K562 (cell line): ENCODE data around the gene ANK3. TPM values are rescaled to one million over a fixed set of nuclear protein-coding genes. Genes with fewer than 3 reads are reported as not detected.
A peak's percentile ranks its signal among the peaks of the same experiment; 100 is the strongest.

ENCODE experiments used
- ARID1B ChIP-seq: fragments of 450-650 bp; IDR thresholded peaks from 2 replicates; pipeline ENCODE4 v1.6.1; 2016; ENCODE audit warnings: antibody characterized with exemption, mild to moderate bottlenecking, inconsistent platforms
- HMGN3 ChIP-seq: IDR thresholded peaks from 2 replicates; pipeline ENCODE4 v1.6.1; 2011; ENCODE audit warnings: borderline replicate concordance, low read depth, mild to moderate bottlenecking, mixed read lengths, low read length; ENCODE audit not compliant: insufficient read length; ENCODE audit errors: extremely low read depth
- KDM1A ChIP-seq, 2 experiments: fragments of 450-650 bp; IDR thresholded peaks; 2 replicates each; pipeline ENCODE4 v1.6.1; 2016; ENCODE audit warnings: mild to moderate bottlenecking in 2 of 2
- MAFG ChIP-seq: fragments of 450-650 bp; conservative IDR thresholded peaks from 2 replicates; pipeline ENCODE4 v1.6.1; 2016; ENCODE audit warnings: missing genetic modification characterization, missing compliant biosample characterization
- MAFK ChIP-seq: IDR thresholded peaks from 2 replicates; pipeline ENCODE4 v1.6.1; 2011; ENCODE audit warnings: low read length, improper control_type of control experiment
- MYBL2 ChIP-seq, 2 experiments: fragments of 450-650 bp in 1 of 2; sonication (generic) in 1 of 2; formaldehyde crosslinking in 1 of 2; IDR thresholded peaks; 2 replicates each; pipeline versions ENCODE4 v1.6.1 to v1.8.1; 2017 to 2022; ENCODE audit warnings: borderline replicate concordance in 1 of 2, inconsistent platforms in 1 of 2, low read depth in 1 of 2, mild to moderate bottlenecking in 1 of 2, missing genetic modification reagents in 1 of 2, moderate library complexity in 1 of 2
- SMAD1 ChIP-seq: fragments of 150-350 bp; IDR thresholded peaks from 2 replicates; pipeline ENCODE4 v1.6.1; 2014; ENCODE audit warnings: low read length, low read depth; ENCODE audit not compliant: partially characterized antibody
- SRSF9 ChIP-seq: fragments of 200-400 bp; formaldehyde crosslinking; IDR thresholded peaks from 2 replicates; pipeline ENCODE4 v1.6.1; 2017; ENCODE audit warnings: low read depth, low read length, borderline replicate concordance
- polyA plus RNA-seq, 8 experiments: library from polyadenylated mRNA; depleted of rRNA in 4 of 8; stranded (reverse) in 5 of 8; unstranded in 3 of 8; fragments of >200 nt; fragmentation: Nextera tagmentation in 2 of 8; fragmentation: Illumina TruSeq in 1 of 8; extraction: Ambion mirVana in 2 of 8; extraction: Trizol in 1 of 8; gene quantifications; 2 replicates each; pipeline versions ENCODE4 v1.2.1 to v1.2.3, GENCODE V29; 2011 to 2014; ENCODE audit warnings: inconsistent platforms in 1 of 8, missing spikeins in 1 of 8
- total RNA-seq, 7 experiments: library from RNA; depleted of rRNA in 6 of 7; stranded (reverse); fragments of >200 nt in 6 of 7; fragmentation: Illumina TruSeq in 2 of 7; extraction: Trizol in 2 of 7; gene quantifications; 2 replicates each; pipeline versions ENCODE4 v1.2.1 to v1.2.3, GENCODE V29; 2011 to 2021; ENCODE audit warnings: low replicate concordance in 1 of 7
- TF ChIP-seq, protein P1 (sequence below): fragments of 250-450 bp; sonication (Bioruptor Pico); IDR thresholded peaks from 2 replicates; pipeline ENCODE4 v1.5.1; 2021; ENCODE audit warnings: mild to moderate bottlenecking
- TF ChIP-seq, protein P2 (sequence below): sonication (generic); formaldehyde crosslinking; IDR thresholded peaks from 2 replicates; pipeline ENCODE4 v1.8.1; 2023; ENCODE audit warnings: missing genetic modification reagents, mild to moderate bottlenecking, borderline replicate concordance
- TF ChIP-seq, protein P3 (sequence below): sonication (generic); formaldehyde crosslinking; IDR thresholded peaks from 2 replicates; pipeline ENCODE4 v1.9.0; 2022; ENCODE audit warnings: mild to moderate bottlenecking, missing genetic modification reagents
- TF ChIP-seq, protein P4 (sequence below): fragments of 450-650 bp; IDR thresholded peaks from 2 replicates; pipeline ENCODE4 v1.6.1; 2016; ENCODE audit warnings: low read depth, mild to moderate bottlenecking, moderate library complexity
- TF ChIP-seq, protein P5 (sequence below): fragments of 450-650 bp; IDR thresholded peaks from 2 replicates; pipeline ENCODE4 v1.6.1; 2018; ENCODE audit not compliant: partially characterized antibody

ANK3 gene
- total and polyA plus RNA-seq, 9 of the 15 experiments (the other 6 are each of a cell fraction or from before 2014, with no cell fraction given): 10.0 to 32.3 (median 17.9) TPM

DNA sequence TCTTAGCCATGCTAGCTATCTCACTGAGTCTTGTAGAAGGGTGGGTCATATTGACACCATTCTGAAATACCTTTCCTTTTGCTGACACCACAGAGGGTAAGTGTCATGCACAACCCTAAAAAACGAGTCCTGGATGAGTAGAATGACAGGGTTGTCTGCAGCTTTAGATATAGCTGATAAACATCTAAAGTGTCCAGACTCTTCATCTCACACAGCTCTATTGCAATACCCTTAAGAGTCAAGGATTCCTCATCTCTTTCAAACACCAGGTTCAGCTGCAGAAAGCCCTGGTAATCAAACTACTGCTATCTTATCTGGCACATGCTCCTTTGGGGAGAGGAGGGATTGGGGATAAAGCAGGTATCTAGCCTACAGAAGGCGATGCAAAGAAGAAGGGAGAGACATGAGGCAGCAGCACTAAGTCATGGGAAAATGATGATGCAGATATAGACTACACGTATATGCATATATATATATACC lies 127.0 kb downstream of the ANK3 start (continued):
- TF ChIP-seq MYBL2 (IDR thresholded peaks at IDR 0.05; ENCODE audit: low read depth) (no peak; the same call in 1 of the 2 replicates), MYBL2 (CRISPR knock-in tag; IDR thresholded peaks at IDR 0.05; ENCODE audit: borderline replicate concordance) (no peak), KDM1A (IDR thresholded peaks at IDR 0.05) (peak; percentile 95 to 96), SMAD1 (peak; percentile 74), MAFK (peak; percentile 51), MAFG (peak; percentile 80), ARID1B (peak; percentile 99), SRSF9 (no peak), HMGN3 (peak; percentile 91)
- TF ChIP-seq, protein P1, sequence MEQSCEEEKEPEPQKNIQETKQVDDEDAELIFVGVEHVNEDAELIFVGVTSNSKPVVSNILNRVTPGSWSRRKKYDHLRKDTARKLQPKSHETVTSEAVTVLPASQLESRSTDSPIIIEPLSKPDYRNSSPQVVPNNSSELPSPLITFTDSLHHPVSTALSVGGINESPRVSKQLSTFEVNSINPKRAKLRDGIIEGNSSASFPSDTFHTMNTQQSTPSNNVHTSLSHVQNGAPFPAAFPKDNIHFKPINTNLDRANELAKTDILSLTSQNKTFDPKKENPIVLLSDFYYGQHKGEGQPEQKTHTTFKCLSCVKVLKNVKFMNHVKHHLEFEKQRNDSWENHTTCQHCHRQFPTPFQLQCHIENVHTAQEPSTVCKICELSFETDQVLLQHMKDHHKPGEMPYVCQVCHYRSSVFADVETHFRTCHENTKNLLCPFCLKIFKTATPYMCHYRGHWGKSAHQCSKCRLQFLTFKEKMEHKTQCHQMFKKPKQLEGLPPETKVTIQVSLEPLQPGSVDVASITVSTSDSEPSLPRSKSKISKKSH (CRISPR knock-in tag): no peak
- TF ChIP-seq, protein P2, sequence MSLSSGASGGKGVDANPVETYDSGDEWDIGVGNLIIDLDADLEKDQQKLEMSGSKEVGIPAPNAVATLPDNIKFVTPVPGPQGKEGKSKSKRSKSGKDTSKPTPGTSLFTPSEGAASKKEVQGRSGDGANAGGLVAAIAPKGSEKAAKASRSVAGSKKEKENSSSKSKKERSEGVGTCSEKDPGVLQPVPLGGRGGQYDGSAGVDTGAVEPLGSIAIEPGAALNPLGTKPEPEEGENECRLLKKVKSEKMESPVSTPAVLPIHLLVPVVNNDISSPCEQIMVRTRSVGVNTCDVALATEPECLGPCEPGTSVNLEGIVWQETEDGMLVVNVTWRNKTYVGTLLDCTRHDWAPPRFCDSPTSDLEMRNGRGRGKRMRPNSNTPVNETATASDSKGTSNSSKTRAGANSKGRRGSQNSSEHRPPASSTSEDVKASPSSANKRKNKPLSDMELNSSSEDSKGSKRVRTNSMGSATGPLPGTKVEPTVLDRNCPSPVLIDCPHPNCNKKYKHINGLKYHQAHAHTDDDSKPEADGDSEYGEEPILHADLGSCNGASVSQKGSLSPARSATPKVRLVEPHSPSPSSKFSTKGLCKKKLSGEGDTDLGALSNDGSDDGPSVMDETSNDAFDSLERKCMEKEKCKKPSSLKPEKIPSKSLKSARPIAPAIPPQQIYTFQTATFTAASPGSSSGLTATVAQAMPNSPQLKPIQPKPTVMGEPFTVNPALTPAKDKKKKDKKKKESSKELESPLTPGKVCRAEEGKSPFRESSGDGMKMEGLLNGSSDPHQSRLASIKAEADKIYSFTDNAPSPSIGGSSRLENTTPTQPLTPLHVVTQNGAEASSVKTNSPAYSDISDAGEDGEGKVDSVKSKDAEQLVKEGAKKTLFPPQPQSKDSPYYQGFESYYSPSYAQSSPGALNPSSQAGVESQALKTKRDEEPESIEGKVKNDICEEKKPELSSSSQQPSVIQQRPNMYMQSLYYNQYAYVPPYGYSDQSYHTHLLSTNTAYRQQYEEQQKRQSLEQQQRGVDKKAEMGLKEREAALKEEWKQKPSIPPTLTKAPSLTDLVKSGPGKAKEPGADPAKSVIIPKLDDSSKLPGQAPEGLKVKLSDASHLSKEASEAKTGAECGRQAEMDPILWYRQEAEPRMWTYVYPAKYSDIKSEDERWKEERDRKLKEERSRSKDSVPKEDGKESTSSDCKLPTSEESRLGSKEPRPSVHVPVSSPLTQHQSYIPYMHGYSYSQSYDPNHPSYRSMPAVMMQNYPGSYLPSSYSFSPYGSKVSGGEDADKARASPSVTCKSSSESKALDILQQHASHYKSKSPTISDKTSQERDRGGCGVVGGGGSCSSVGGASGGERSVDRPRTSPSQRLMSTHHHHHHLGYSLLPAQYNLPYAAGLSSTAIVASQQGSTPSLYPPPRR: no peak
- TF ChIP-seq, protein P3, sequence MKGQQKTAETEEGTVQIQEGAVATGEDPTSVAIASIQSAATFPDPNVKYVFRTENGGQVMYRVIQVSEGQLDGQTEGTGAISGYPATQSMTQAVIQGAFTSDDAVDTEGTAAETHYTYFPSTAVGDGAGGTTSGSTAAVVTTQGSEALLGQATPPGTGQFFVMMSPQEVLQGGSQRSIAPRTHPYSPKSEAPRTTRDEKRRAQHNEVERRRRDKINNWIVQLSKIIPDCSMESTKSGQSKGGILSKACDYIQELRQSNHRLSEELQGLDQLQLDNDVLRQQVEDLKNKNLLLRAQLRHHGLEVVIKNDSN: no peak
- TF ChIP-seq, protein P4, sequence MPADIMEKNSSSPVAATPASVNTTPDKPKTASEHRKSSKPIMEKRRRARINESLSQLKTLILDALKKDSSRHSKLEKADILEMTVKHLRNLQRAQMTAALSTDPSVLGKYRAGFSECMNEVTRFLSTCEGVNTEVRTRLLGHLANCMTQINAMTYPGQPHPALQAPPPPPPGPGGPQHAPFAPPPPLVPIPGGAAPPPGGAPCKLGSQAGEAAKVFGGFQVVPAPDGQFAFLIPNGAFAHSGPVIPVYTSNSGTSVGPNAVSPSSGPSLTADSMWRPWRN: peak; percentile 91
- TF ChIP-seq, protein P5, sequence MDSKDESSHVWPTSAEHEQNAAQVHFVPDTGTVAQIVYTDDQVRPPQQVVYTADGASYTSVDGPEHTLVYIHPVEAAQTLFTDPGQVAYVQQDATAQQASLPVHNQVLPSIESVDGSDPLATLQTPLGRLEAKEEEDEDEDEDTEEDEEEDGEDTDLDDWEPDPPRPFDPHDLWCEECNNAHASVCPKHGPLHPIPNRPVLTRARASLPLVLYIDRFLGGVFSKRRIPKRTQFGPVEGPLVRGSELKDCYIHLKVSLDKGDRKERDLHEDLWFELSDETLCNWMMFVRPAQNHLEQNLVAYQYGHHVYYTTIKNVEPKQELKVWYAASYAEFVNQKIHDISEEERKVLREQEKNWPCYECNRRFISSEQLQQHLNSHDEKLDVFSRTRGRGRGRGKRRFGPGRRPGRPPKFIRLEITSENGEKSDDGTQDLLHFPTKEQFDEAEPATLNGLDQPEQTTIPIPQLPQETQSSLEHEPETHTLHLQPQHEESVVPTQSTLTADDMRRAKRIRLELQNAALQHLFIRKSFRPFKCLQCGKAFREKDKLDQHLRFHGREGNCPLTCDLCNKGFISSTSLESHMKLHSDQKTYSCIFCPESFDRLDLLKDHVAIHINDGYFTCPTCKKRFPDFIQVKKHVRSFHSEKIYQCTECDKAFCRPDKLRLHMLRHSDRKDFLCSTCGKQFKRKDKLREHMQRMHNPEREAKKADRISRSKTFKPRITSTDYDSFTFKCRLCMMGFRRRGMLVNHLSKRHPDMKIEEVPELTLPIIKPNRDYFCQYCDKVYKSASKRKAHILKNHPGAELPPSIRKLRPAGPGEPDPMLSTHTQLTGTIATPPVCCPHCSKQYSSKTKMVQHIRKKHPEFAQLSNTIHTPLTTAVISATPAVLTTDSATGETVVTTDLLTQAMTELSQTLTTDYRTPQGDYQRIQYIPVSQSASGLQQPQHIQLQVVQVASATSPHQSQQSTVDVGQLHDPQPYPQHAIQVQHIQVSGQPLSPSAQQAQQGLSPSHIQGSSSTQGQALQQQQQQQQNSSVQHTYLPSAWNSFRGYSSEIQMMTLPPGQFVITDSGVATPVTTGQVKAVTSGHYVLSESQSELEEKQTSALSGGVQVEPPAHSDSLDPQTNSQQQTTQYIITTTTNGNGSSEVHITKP: no peak
